Chondrocyte (in vitro differentiated cells): Measurements from ENCODE around the gene HK2. TPM values are rescaled to one million over a fixed set of nuclear protein-coding genes. Genes with fewer than 3 reads are reported as not detected.

Experiments
- DNase-seq: peaks from one replicate; pipeline ENCODE4 v3.0.0; 2021; ENCODE audit warnings: mixed read lengths, low spot score
- H3K27ac Mint-ChIP-seq: one replicate; pipeline ENCODE4 v1.8.0; 2021; ENCODE audit warnings: mild to moderate bottlenecking, moderate library complexity, mixed read lengths; ENCODE audit not compliant: unreplicated experiment
- H3K27me3 Mint-ChIP-seq: 2 replicates; pipeline ENCODE4 v1.8.0; 2021; ENCODE audit warnings: low read depth, mixed read lengths
- H3K36me3 Mint-ChIP-seq: 2 replicates; pipeline ENCODE4 v1.8.0; 2021; ENCODE audit warnings: low read depth, mixed read lengths
- H3K4me1 Mint-ChIP-seq: 2 replicates; pipeline ENCODE4 v1.8.0; 2021; ENCODE audit warnings: low read depth, mild to moderate bottlenecking, mixed read lengths
- H3K4me3 Mint-ChIP-seq: one replicate; pipeline ENCODE4 v1.8.0; 2021; ENCODE audit warnings: mild to moderate bottlenecking, moderate library complexity, mixed read lengths; ENCODE audit not compliant: unreplicated experiment
- H3K9me3 Mint-ChIP-seq: 2 replicates; pipeline ENCODE4 v1.8.0; 2021; ENCODE audit warnings: low read depth, mixed read lengths
- CTCF ChIP-seq: fragments of 200-600 bp; sonication (generic); IDR thresholded peaks from 2 replicates; pipeline ENCODE4 v1.5.0; 2021; ENCODE audit warnings: antibody characterized with exemption, mild to moderate bottlenecking, moderate library complexity
- total RNA-seq: library from RNA; stranded (reverse); gene quantifications from 3 replicates; pipeline ENCODE4 v1.2.1, GENCODE V29; 2021

HK2 gene
- total RNA-seq, 1 donor from 2014 or later = 31.4 TPM

- H3K4me1 Mint-ChIP-seq = peaks cover 40% of the 10 kb centered on the region
- no peak overlapping the region for H3K4me3 Mint-ChIP-seq
- no peak for DNase-seq
- no peak for TF ChIP-seq CTCF
- no peak overlapping the region for H3K27ac Mint-ChIP-seq
- no peaks in the 10 kb centered on the region for H3K27me3 Mint-ChIP-seq
- peaks cover 5% of the 10 kb centered on the region for H3K36me3 Mint-ChIP-seq
- no peaks in the 10 kb centered on the region for H3K9me3 Mint-ChIP-seq
Observed at GRCh38 chr2:74860521-74860920, 26.6 kb downstream of the HK2 start.

GRCh38 chr2:74861531-74861930 lies 27.6 kb downstream of the HK2 start:
- H3K36me3 Mint-ChIP-seq = peaks cover 3% of the 10 kb centered on the region
- H3K4me1 Mint-ChIP-seq = peaks cover 44% of the 10 kb centered on the region
- no peak for DNase-seq
- no peak overlapping the region for H3K4me3 Mint-ChIP-seq
- no peak overlapping the region for H3K27ac Mint-ChIP-seq
- TF ChIP-seq CTCF = no peak
- no peaks in the 10 kb centered on the region for H3K9me3 Mint-ChIP-seq
- H3K27me3 Mint-ChIP-seq = no peaks in the 10 kb centered on the region

GRCh38 chr2:74862020-74862964 lies 28.4 kb downstream of the HK2 start:
- DNase-seq = no peak
- no peaks in the 10 kb centered on the region for H3K9me3 Mint-ChIP-seq
- TF ChIP-seq CTCF = no peak
- H3K27me3 Mint-ChIP-seq = no peaks in the 10 kb centered on the region
- peak overlapping the region; percentile 17 for H3K27ac Mint-ChIP-seq
- H3K4me1 Mint-ChIP-seq = peaks cover 52% of the 10 kb centered on the region
- peaks cover 1% of the 10 kb centered on the region for H3K36me3 Mint-ChIP-seq
- H3K4me3 Mint-ChIP-seq = no peak overlapping the region

- Mint-ChIP-seq H3K4me3 (no peak overlapping the region), H3K36me3 (peaks cover 4% of the 10 kb centered on the region), H3K27ac (no peak overlapping the region), H3K27me3 (no peaks in the 10 kb centered on the region), H3K9me3 (no peaks in the 10 kb centered on the region), H3K4me1 (peaks cover 67% of the 10 kb centered on the region)
- no peak for DNase-seq
- TF ChIP-seq CTCF = no peak
Observed at GRCh38 chr2:74863802-74864248, 29.9 kb downstream of the HK2 start.

GRCh38 chr2:74864728-74865722 lies 31.1 kb downstream of the HK2 start:
- Mint-ChIP-seq H3K9me3 (no peaks in the 10 kb centered on the region), H3K4me3 (no peak overlapping the region), H3K4me1 (peaks cover 61% of the 10 kb centered on the region), H3K36me3 (peaks cover 6% of the 10 kb centered on the region), H3K27ac (peak overlapping the region; percentile 83), H3K27me3 (no peaks in the 10 kb centered on the region)
- no peak for DNase-seq
- TF ChIP-seq CTCF = peak; percentile 54
